GM18502 (cell line): ENCODE data around the gene MRPS14.
A peak's percentile ranks its signal among the peaks of the same experiment; 100 is the strongest.
"Not testable (repeated sequence)": the region's sequence is repeated elsewhere in the genome, so short reads cannot be mapped to it uniquely, and the experiment has no call there.

Experiments used
- ATAC-seq: cut with Tn5 transposase; IDR thresholded peaks from one replicate; pipeline ENCODE4 v1.9.1; 2021; ENCODE audit warnings: mild to moderate bottlenecking; ENCODE audit not compliant: unreplicated experiment, poor library complexity

MRPS14 gene

DNA sequence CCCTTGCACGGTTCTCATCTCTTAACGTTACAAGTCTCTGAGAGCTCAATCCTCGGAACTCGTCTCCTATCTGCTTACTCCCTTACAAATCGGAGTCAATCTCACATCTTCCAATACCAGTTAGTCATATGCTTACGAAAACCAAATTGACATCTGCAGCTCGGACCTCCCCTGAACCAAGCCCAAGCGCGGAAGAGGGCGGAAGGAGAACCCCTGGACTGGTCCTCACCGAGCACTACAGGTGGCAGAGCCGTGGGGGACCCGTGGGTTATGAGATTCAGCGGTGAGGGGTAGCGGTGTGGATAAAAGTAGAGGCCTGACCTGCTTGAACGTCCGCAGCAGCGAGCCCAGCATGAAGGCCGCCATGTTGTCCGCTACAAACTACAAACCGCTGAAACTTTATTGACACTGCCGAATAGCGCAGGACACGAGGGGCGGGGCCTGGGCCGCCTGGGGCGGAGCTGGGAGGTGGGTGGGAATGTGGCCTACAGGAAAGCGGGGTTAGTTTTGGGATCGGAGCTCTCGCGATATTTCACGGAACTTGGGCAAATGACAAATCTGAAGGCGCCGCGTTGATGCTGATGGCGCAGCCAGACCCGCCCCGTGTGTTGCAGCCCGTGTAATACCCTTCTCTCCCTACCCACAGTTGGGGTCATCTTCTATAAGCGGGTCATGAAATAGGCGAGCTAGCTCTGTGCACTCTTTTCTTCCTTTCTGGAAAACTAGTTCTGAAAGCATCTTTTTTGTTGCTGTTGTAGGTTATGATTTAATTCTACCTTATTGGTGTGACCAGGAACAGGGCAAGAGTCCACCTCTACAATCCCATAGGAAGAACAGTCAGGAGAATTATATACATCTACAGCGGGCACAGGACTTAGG lies at the start of gene MRPS14:
Gene MRPS14, minus strand, starts transcription at position 383 of the 879 bp plus-strand sequence. Its CDS starts 17 bp downstream, at position 366.
- ATAC-seq = peak; percentile 94

DNA sequence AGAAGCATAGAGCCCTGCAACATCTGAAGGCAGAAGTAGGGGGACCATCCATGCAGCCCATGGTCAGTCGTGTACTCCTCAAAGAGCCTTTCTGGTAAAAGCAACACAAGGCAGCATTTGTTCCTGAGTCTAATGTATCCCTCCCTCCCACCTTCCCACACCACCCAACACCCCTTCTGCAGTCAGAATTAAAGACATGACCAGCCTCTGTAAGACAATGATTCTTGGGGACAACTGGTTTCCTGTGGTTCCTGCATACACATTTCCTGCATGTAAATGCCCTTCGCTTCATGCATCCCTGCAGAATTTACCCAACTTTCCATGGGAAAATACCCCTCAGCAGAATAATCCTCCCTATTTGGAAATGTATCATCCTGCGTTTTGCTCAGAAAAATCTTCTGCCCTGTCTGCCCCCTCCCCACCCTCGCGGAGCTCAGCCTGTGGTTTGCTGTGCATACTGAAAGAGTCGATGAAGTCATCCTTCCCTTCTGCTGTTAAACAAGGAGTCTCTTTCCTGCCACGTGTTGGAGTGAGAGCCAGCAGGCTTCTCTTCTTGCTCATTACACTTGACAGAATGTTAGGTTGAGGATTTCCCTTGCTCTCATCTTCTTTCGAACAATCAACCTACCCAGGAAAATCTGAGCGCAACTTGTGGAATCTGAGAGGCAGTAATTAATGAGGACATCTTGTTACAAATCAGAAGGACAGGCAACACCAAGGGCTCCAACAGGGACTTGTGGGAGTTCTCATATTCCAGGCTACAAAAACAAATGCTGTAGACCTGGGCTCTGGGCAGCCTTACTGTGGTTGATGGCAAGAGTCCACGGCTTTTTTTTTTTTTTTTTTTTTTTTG lies 49.1 kb upstream of the MRPS14 start:
- ATAC-seq = peak; percentile 90

DNA sequence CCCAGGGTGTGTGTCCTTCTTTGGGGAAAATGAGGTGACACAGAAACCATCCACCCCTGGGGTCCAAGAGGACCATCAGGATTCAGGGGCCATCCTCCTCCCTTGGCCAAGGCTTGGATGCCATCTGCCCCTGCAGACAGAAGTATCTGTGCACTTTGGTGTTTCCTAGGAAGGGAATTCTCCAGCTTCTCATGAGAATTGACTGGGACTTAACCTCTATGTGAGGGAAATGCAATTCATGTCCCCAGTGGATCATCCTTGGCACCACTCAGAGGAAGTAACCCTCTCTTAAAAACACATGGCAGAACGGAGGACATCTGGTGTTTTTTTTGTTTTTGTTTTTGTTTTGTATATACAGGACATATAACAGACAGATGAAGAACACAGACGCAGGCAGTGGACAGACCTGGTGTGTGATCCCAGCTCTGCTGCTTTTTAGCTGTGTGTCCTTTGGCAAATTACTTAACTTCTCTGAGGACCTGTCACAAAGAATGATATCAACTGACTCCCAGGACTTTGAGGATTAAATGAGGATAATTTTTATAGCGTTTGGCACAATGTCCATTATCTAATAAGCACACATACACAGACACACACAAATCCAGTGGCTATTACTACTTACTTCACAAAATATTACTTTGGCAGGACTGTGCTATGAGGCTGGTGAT lies 48.2 kb upstream of the MRPS14 start:
- ATAC-seq = no peak

DNA sequence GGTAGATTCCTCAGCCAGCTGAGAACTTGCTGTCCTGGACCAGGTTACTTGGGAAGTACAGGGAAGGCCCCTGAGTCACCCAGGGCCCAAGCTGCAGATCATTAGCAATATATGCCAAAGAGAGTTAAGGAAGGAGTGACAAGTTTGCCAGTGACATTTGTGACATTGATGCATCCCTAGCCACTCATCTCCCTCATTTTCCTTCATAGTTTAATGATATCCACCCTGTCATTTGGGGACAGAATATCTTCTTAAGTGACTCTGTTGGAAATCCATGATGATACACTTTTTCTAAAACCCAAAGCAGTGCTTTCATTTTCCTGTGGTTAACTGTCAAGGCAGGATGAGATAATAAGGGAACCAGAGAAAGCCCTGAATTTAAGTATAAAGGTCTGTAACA lies 47.6 kb upstream of the MRPS14 start:
- no peak for ATAC-seq

DNA sequence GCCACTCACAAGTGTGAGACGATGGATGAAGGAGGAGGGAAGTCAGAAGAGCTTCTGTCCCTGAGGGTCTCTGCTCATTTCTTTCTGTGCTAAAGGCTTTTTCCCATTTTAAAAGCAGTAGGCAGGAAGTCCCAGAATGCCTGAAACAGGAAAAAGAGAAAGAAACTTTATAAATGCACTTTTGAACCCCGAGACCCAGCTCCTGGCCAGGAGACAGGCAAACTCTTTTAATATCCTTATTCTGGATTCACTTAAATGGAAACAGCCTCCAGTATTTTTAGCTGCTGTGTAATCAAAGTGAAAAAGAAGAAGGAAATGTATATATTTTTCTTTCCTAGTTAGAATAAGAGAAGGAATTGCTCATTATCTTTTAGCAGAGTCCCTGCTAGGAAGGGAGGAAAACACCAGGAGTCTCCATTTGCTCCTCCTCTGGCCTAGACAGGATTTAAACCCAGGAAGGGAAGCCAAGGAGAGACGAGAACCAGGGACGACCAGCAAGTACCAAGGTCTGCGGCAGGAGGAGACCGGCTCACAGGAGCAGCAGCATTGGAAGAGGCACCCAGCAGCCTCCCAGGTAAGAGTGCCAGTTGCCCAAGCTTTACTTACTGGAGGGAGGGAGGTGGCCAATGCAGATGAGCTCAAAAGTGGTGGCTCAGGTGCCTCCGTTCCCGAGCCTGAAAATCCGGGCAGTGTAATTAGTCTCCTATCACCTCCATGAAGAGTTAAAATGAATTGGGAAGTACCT lies 44.3 kb upstream of the MRPS14 start, which contains the start of gene TNN:
Gene TNN, plus strand, starts transcription at position 472 of the 745 bp plus-strand sequence. CDS start 9,586 bp downstream, outside the sequence.
- ATAC-seq = no peak

DNA sequence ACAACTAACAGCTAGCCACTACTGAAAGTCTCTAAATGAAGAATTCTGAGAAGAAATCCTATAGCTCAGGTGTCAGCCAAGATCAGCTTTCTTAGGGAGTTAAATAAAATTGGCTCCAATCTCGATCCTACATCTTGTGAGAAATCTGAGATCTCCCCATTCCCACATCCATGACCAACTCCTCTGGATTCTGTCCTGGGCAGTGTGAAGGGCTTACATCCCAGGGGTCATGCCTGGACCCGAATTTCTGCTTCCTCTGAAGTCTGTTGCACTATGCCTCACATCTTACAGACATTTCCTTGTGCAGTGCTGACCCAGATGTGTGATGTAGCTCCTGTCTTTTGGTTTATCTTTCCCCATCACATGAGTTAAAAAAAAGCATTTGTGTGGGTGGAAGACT lies 39.6 kb upstream of the MRPS14 start:
- no peak for ATAC-seq

DNA sequence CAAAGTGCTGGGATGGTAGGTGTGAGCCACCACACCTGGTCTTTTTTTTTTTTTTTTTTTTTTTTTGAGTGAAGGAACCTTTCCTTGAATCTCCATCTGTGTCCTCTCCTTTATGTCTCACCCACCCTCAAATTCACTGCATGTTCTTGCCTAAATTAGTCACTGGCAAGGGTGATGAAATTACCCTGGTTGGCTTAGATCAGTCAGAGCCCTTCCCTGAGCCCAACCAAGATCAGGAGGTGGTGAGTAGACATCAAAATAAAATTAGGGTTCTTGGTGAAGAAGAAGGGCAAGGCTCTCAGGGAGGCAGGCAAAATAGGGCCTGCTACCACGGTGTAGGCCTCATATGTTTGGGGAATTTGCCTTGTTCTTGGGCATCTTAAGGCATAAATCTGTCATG lies 39.1 kb upstream of the MRPS14 start:
- ATAC-seq = no peak

DNA sequence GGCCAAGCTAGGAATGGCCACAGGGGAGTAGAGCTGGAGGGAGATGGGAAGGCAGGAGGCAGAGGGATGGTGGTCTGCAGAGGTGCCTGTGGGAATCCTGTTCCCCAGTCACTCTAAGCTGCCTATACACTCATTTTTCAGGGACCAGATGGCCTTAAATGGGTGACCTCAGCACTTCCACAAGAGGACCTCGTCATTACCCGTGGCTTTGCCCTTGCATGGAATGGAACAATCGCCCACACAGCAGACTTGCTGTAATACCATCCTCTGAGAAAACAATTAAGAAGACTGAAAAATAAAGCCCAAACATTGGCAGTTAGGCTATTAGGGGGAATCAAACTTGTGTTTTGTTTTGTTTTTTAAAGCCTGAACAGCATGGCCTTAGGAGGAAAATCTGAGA lies 31.5 kb upstream of the MRPS14 start:
- no peak for ATAC-seq

DNA sequence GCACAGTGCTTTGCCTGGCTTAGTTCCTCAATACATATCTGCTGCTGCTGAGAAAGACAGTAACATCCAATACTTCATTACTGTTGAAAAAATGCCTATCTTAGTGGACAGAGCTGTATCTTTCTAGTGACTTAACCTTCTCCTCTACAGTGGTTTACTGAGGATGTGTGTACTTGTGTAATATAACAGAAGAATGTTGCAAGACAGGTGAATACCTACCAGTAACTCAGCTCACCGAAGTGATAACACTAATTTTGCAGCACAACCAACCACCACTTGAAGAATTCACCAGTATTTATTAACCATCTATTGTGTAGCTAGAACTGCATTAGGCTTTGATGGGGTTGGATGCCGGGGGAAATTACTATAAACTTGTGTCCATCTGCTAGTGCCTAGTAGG lies 27.8 kb upstream of the MRPS14 start:
- no peak for ATAC-seq

DNA sequence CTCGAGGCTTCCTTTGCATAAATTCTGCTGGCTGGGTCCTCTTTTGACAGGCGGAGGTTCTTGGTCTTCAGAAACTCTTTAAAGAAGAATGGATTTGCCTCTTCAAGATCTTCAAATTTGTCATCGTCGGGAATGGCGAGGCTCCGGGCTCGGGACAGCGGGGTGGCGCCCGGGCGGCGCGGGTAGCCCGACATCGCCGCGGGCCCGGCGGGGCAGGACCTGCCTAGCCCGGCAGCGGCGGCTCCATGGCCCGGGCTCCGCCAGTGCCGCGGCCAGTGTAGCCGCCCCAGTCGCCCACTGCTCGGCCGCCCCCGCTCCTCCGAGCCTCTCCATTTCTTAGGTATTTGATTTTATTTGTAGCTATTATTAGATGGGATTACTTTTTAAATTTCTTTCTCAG lies 22.3 kb upstream of the MRPS14 start:
- ATAC-seq = no peak

DNA sequence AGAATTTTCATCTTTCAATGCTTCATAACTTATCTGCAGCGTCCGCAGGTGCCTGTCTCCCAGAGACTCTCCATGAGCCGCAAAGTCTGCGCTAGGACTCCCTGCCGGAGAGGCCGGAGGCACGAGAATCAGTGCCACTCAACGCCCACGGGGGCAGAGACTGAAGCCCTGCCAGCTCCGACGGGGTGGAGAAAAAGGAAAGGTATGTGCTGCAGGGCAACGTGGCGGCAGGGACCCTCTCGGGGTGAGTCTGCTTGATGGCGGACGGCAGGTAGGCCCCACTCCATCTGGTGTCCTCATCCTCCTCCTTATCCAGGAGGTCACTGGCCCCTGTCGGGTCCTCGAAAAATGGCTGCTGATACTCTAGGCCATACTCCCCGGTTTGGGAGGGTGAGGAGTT lies 21.9 kb upstream of the MRPS14 start:
- ATAC-seq = no peak

DNA sequence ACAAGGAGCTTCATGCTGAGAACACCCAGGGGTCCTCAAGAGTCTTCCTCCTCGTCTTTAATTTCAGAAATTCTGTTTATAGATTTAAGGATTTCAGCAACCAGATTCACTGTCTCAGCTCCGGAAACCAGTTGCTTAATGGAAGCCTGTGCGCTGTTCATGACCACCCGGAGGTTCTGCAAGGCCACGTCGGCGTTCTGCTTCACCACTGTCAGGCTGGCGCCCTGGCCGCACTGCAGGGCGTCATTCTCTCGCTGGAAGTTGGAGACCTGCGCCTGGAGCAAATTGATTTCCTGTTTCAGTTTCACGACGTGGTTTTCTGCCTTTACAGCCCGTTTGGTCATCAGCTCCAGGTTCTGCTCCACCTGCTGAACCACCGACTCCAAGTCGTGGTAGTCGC lies 21.4 kb upstream of the MRPS14 start:
- not testable (repeated sequence) for ATAC-seq

DNA sequence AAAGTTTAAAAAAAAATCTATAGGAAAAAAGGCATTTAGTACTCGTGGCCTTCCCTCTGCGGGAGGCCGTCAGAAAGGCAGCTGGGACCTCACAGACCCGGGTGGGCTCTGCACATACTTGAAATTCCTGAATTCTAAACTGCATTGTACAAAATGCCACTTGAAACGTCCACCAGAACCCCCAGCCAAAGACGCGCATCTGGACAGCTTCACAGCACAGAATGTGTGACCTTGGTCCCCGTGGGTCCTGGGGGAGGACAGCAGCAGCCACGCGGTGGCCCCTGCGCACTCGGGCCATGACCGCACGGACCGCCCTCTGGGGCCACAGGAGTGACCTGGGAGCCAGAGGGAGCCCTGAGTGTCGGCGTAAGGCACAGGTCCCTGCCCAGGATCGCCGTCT lies 20.6 kb upstream of the MRPS14 start:
- no peak for ATAC-seq

DNA sequence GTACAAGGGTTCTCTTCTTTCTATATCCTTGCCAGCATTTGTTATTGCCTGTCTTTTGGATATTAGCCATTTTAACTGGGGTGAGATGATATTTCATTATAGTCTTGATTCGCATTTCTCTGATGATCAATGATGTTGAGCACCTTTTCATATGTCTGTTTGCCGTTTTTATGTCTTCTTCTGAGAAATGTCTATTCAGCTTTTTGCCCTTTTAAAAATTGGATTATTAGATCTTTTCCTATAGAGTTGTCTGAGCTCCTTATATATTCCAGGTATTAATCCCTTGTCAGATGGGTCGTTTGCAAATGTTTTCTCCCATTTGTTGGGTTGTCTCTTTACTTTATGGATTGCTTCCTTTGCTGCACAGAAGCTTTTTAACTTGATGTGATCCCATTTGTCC lies 19.4 kb upstream of the MRPS14 start:
- ATAC-seq = no peak

DNA sequence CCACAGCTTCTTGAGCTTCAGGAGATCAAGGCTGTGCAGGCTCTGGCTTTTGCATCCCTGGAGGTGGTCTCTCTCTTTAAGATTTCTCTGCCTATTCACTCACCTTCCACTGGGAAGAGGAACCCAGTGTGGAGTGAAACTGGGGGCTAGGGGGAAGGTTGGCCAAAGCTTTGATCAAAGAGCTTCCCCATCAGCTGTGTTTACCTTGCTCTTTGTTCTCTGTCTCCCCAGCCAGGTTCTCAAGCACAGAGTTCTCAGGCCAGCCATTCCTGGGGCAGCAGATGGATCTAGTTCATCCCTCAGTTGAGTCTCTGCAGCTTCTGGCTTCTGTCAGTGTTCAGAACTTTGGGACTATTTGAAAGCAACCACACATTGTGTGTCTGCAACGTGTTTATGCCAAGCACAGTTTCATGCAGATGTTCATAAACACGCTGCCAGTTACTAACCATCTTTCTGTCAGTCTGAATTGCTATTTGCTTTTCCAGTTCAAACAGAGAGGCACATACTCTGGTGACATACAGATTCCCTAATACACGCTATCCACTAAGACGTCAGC lies 17.2 kb upstream of the MRPS14 start:
- no peak for ATAC-seq

DNA sequence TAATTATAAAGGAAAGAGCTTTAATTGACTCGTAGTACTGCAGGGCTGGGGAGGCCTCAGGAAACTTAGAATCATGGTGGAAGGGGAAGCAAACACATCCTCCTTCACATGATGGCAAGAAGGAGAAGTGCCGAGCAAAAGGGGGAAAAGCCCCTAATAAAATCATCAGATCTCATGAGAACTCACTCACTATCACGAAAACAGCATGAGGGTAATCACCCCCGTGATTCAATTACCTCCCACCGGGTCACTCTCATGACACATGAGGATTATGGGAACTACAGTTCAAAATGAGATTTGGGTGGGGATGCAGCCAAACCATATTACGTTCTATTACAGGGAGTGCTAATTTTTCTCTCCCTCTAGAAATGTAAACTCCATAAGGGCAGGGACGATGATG lies 14.2 kb upstream of the MRPS14 start:
- ATAC-seq = no peak

DNA sequence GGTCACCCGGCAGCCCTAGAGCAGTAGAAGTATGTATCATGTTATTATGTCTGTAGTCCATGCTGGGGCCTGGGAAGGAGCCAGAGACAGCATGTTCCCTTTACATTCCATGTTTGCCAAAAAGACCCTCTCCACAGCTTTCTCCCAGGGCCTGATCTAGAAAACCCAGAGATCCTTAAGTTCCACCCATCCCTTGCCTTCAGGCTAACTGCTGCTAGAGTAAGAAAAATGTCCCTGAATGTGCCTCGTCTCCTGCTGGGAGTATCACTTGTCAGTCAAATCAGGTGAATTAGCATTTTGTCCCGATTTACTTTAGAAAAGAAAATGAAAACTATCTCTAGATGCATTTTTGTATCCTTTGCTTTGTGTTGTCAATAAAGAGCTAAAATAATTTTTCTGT lies 13.3 kb upstream of the MRPS14 start:
- no peak for ATAC-seq

DNA sequence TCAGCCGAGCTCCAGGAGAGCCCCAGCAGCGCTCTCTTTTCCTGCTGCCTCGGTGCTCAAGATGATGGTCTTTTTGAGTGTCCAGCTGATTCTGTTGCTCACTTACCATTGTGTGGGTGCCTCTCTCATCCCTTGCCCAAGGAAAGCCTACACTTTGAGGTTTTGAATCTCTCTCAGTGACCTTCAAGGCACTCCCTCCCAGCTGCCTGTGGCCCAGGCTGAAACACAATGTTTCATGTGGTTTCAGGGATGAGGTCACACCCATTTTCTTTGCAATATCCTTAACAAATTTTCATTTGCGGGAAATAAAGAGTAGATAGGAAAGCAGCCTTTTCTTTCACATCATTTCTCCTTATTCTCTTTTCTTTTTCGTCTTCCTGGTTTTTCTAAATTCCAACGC lies 12.6 kb upstream of the MRPS14 start:
- no peak for ATAC-seq

DNA sequence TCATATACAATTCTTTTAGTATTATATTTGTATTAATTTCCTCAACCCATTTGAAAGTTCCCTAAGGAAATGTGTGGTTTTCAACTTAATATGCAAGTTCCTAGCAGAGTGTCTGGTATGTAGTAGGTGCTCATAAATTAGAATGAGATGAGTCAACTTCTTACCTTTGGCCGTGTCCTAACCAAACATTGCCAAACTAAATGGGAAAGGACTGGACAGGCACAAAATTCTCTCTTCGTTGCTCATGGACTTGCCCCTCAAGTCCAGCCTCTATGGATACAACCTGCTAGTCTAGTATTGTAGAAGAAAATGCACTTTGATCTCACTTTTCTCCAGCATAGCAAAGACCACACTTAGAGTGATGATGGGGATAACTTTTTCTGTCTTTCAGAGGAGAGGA lies 11.6 kb upstream of the MRPS14 start:
- no peak for ATAC-seq

DNA sequence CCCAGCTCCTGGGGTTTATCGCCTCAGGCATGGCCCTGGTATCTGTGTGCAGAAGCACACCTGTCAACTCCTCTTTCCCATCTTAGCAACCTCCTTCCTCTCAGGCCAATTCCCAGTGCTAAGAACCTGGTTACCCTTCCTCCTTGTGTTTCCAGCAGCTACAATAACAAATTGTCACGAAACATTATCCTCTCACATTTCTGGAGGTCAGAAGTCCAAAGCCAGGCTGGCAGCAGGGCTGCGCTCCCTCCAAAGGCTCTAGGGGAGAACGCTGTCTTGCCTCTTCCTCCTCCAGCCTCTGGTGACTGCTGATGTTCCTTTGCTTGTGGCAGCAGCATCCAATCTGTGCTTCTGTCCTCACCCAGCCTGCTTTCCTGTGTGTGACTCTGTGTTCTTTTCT lies 10.7 kb upstream of the MRPS14 start:
- ATAC-seq = no peak
